GM18861 (cell line): ENCODE measurements around the gene DZIP1L.

Source experiments
- ATAC-seq: cut with Tn5 transposase; IDR thresholded peaks from one replicate; pipeline ENCODE4 v1.9.1; 2021; ENCODE audit not compliant: unreplicated experiment

The DZIP1L gene

GRCh38 chr3:138070006-138070405, 45.4 kb downstream of the DZIP1L start:
- ATAC-seq = no peak

DNA sequence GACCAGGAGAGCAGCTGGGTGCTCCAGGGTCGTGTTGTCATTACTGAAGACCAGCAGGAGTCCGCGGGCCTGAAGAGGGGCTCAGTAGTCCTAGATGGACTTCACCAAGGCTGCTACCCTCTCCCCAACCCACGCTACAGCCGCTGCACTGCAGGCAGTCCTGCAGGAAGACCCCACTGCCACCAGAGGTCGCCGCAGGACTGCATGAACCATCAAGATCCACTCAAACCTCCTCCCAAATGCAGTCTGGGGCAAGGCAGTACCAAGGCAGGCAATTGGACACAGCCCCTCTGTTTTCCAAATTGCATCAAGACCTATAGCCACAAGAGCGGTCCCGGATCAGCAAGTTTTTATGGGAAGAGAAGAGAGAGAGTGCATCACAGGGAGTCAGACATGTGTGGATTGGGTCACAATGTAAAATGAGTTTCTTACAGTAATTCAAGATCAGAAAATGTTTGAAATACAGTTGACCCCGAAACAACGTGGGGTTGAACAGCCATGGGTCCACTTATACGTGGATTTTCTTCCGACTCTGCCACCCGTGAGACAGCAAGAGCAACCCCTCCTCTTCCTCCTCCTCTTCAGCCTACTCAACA, 46.7 kb downstream of the DZIP1L start:
- ATAC-seq = peak; percentile 63

GRCh38 chr3:138068046-138068445, 47.4 kb downstream of the DZIP1L start:
- no peak for ATAC-seq

DNA sequence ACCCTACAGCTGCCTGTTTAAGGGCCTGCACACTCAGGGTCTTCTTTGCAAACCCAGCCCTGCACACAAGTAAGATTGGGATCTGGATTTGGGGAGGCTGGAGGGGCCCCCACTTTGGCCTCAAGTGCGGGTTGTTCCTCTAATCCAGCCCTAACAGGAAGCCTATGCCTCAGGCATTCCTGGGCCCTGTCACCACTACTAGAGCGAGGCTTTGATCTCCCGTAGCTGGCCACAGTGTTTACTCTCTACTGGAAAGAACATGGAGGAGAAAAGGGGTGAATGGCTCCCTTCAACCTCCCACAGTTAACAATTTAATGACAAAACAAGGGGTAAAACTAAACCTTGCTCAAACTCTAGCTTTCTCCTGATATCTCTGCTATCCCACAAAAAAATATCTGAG, 48.4 kb downstream of the DZIP1L start:
- no peak for ATAC-seq

GRCh38 chr3:138066383-138066782, 49.0 kb downstream of the DZIP1L start:
- peak; percentile 88 for ATAC-seq

DNA sequence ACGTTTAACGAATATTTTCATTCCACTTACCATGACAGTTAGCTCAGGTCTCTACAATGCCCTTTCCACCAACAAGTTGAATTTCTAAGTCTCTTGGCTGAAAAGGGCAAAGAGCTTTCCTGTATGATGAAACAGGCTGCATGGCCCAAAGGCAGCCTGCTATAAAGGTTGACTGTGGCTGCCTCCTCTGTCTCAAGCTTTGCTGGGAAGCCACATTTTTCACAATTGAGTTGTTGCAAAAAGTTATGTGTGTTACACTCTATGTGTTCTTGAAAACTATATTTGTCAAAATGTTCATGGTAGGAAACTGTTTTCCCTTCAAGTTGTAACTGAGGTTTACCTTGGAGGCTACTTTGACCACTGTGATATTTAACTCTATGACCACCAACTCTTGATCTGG, 49.5 kb downstream of the DZIP1L start:
- ATAC-seq = no peak

DNA sequence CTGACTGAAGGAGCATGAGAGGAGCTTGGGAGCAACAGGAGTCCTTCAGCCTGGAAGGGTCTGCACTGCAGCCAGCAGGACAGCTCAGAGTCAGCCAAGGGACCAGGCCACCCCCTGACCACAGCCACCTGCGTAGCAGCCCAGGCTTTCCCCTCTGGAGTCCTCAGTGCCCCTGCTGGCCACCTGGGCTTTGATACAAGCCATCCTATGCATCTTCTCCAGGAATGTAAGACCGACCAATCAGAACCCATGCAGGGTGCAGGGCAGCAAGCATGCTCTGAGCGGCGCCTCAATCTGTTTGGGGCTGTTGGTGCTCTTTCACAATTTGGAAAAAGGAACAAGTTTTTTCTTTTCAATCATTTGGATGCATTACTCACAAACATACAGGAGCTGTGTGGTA, 52.0 kb downstream of the DZIP1L start:
- no peak for ATAC-seq

DNA sequence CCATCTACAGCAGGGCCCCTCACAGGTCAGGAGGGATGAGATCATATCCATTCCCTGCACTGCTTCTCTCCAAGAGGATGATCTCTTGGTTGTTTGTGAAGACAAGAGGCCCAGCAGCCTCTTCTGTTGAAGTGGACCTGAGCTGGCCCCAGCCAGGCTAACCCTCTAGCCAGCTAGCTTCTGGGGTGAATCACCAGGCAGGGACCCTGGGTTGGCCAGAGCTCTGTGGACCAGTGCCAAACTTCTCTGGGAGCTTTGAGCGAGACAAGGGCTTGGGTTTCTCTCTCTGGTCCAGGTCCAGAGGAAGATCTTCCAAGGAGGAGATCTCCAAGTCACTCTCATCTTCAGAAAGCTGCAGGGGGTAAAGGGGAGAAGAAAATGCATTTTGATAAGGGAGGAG, 52.8 kb downstream of the DZIP1L start:
- ATAC-seq = no peak

- ATAC-seq = no peak
These were observed 53.4 kb downstream of the DZIP1L start for GRCh38 chr3:138062037-138062436.

- peak; percentile 58 for ATAC-seq
These were observed 54.6 kb downstream of the DZIP1L start for GRCh38 chr3:138060792-138061191.

- ATAC-seq = no peak
These were observed 56.1 kb downstream of the DZIP1L start for GRCh38 chr3:138059261-138059660.

GRCh38 chr3:138057384-138057783, 58.0 kb downstream of the DZIP1L start:
- no peak for ATAC-seq

DNA sequence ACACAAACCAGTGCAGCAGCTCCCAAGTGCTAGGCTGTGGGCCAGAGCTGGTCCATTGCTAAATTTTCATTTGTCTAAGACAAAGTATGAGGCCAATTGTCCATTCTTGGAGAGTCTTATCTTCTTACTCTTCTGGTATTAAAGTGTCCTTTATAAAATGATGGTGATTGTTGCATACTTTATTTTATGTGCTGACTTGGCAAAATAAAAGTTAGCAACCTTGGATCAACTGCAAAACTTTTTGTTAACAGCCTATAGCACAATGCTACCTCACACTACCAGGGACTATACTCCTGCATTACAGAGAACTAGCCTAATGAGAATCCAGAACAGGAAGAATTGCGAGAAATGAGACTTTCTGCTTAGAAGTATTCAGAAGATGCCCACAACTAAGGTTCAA, 61.4 kb downstream of the DZIP1L start:
- no peak for ATAC-seq

DNA sequence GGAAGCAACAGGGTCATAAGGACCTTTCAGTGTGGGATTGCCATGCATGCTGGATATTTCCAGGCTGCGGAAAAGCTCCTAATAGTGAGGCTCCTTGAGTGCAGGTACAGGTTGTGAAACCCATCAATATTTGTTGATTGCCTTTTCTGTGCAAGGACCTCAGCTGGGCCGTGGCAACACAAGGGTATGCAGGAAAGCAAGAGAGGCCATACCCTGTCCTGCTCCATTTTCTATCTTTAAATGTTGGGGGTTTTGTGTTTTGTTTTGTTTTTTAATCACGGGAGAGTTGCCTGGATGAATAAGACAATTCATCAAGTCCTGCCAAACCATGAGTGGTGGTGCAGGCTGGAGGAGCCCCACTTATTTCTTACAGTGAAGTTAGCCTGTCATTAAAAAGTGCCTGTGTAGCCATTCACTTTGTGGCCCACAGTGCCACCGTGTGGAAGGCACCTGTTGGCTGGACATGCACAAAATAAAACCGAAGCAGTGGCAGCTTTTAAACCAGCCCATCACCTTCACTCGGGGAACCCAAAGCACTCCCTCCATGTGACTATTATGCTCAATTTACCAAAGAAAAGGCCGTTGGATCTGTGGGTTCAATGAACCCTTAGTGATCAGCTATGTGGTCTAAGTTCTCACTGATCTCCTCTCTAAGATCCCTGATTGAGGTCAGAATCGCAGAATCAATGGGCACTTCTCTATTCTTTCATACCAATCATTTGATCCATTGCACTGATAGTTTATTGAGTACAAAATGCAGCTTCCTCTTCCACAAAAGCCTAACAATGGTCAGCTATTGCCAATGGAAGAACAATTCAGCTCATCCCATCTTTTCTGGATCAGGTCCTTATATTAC, 63.2 kb downstream of the DZIP1L start:
- ATAC-seq = peak; percentile 91

DNA sequence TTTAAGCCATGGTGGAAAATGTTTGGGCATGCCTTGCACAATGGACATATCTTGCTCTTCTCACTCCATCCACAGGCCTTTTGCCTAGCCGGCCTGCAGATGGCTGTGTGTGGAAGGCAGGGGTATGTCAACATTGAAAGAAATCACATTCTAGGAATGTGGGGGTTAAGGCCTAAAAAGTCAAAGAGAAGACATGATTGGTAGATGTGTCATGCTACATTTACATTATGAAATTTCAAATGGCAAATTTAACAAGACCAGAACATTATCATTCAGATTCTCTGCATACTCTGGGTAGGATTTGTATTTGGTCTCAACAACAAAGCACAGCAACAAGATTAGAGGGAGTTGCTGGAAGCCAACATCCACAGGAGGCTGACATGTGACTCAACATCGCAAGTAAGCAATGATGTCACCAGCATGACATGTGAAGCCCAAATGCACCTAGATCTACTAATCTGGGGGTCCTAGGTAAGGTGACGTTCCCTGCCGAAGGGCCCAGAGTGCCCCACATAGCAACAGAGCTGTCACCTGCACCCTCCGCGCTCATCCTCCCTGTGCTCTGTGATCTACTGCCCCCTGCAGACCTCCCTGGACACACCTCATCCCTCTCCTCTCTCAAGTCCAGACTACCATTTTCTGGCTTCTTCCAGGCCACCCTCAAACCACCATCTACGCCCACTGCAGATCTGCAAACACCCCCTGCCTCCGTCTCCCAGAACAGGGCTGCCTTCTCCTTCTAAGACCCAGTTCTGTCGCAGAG, 66.1 kb downstream of the DZIP1L start:
- no peak for ATAC-seq

GRCh38 chr3:138047596-138048158, 67.7 kb downstream of the DZIP1L start:
- ATAC-seq = no peak

DNA sequence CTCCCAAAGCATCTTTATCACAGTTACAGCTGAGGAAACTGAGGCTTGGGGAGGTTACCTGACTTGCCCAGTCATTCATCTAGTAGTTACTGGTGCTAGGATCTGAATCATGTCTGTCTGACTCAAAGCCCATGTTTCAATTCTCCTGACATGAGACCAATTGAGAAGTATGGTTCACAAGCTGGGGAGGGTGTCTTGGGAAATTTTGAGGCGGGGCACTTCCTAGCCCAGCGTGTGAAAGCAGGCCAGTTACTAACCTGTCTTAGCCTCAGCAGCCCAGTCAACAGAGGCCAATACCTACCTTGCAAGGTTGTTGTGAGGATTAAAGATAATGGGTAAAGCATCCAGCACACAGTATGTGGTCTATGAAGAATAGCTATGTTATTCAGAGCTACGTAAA, 68.5 kb downstream of the DZIP1L start:
- no peak for ATAC-seq

GRCh38 chr3:138046085-138046484, 69.3 kb downstream of the DZIP1L start:
- no peak for ATAC-seq

DNA sequence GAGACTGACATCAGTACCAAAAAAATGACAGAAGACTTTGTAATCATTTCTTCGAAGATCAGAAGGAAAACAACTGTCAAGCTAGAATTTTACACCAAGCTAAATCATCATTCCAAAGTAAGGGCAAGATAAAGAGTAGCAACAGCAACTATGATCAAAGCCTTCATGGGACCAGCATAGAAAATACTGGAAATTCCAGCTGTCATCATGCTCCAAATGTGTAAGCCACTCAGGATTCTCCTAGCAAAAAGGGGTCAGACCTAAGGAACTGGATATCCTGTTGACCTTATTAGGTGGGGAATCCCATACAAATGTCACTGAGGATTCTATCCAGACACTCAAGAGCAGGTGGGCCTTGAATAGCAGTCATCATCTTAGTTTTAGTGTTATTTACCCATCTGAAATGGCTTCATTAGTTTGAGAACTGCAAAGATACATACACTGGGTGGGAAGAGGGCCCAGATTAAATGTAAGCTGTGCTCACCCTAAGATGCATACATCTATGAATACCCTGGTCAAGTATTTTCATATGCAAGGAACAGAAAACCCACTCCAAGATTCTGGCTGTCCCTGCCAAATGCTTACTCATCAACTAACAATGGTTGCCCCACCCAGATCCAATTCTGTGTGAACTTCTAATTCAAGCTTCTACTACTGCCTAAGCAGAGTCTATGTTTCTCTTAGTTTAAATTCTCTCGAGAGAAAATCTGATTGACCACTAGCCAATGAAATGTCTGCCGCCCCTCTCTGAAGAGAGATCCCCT, 72.0 kb downstream of the DZIP1L start:
- ATAC-seq = no peak

DNA sequence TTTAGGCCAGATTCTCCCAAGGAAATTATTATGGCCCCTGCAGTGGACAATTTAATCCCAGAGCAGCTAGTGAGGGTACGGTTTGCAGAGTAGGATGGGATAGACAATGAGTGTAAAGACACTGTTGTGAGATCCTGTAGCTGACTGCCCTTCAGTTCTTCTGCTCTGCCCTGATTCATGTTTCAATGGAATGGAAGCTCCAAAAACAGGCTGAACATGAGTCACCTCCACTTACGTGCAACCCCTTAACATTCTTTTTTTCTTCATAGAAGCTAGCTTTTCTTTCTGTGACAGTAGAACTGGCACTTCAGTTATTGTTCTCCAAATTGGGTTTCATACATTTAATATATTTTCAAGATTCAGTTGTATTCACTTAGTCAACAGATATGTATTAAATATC, 73.4 kb downstream of the DZIP1L start:
- no peak for ATAC-seq
